NCI-H1694 (cell line): ENCODE measurements around the gene BEX2.
A peak's percentile ranks its signal among the peaks of the same experiment; 100 is the strongest.
"Not testable (repeated sequence)": the region's sequence is repeated elsewhere in the genome, so short reads cannot be mapped to it uniquely, and the experiment has no call there.

ENCODE experiments used
- DNase-seq: peaks from one replicate; lab custom pipeline; 2025; lab: John Stamatoyannopoulos, UW

The BEX2 gene

DNA sequence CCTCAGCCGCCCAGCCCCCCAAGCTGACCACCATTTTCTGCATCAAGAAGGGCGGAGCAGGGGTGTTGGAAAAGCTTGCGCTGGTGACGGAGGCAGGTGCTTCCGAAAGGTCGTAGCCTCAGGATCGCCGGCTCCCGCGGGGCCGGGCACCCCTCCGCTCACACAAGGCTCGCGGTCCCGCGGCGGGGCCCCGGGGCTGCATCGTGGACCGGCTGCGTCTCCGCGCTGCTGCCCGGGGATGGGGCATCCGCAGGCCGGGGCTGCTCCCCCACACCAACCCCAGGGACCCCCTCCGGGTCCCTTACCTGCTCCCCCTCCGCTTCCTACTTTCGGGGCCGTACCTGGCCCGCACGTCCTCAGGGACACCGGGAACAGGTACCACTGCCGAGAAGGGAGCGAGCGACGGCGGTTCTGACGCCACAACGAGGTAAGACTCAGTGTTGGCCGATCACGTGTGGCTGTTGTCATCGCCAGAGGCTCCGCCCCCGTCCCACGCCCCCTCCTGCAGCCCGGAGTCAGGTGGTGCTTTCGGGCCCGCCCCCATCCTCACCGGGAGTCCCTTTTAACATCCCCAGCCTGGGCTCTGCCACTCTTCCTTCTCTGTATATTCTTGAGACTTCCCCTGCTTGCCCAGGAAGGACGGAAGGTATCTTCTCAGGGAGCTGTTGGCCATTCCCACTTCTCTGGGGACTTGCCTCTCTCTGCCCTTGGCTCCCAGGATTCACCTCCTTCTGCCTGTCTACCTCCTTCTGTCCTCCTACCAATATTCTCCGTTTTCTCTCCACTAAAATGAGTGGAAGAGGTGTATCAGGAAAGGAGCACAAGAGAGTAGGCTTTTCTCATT, at the start of gene BEX2:
TSS of gene BEX2 (minus strand) at position 436 of the 844 bp plus-strand sequence. CDS start 1,014 bp downstream, outside the sequence.
- DNase-seq = peak; percentile 58

- no peak for DNase-seq
These were observed 49.3 kb upstream of the BEX2 start for GRCh38 chrX:103360092-103360491.

- not testable (repeated sequence) for DNase-seq
These were observed 48.8 kb upstream of the BEX2 start for GRCh38 chrX:103359605-103360004.

DNA sequence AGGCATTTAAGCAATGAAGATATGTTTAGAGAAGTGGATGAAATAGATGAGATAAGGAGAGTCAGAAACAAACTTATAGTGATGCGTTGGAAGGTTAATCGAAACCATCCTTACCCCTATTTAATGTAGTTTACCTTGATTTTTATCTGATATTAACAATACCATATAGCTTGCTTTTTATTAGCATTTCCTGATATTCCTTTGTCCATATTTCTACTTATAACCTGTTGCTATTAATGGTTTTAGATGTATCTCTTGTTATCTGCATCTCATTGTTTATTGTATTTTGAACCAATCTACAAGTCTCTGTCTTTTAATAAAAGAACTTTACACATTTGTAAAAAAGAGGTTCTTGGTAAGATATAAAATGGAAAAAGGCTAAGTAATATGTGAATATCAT, 47.1 kb upstream of the BEX2 start:
- DNase-seq = no peak

GRCh38 chrX:103356858-103357257, 46.1 kb upstream of the BEX2 start:
- DNase-seq = no peak

- DNase-seq = peak; percentile 79
These were observed 45.5 kb upstream of the BEX2 start, which contains the start of gene TCEAL9 for GRCh38 chrX:103356130-103356798. TCEAL9 (plus strand) TSS chrX:103356506; CDS start chrX:103357685, 1,179 bp downstream.

DNA sequence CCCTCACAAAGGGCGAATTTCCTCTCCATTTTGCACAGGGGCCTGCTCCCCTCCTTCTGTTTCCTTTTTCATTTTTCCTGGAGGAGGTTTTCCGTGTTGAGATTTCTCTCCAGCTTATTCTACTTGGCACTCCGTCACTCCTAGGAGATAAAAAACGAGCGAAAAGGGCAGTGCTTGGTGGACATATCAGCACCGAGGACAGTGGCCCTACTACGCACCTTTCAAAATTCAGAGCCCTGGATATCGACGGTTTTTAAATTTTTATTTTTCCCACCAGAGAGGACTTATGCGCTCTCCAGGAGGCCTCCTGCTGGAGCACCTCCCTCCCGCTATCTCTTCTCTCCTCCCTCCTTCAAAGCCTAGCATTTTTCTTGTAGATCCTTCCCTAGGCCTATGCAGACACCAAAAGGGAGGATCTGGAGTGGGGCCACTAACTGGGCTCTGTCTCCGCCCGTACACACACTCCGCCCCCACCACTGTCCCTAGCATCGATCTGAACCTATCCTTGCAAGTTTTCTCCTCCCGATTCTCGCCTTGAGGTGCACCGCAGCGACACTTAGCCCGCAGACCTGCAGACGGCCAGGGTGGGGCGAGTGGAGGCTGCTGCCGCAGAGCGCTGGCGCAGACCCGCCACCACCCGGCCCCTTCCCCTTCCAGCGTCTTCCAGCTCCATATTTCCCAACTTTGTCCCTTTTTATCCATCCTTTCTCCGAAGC, 37.0 kb upstream of the BEX2 start:
- no peak for DNase-seq

GRCh38 chrX:103344606-103345005, 33.8 kb upstream of the BEX2 start:
- no peak for DNase-seq

DNA sequence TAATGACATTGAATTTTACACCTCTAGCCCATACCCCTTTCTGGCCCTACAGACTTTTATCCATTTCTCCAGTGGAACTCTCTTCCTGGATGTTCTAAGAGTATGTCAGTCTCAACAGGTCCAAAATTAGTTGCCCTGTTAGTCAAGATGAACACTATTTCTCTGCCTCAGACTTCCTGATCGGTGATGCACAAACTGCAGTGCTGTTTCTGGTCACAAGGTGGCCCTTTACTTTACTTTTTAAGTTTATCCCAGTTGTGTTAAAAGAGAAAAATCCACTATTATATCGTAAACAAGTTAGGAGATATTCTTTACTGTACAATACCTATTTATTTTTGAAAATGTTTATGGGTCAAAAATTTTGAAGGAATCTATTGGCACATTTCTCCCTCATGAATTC, 32.3 kb upstream of the BEX2 start:
- DNase-seq = peak; percentile 18

- DNase-seq = no peak
These were observed 27.9 kb upstream of the BEX2 start for GRCh38 chrX:103338663-103339062.

DNA sequence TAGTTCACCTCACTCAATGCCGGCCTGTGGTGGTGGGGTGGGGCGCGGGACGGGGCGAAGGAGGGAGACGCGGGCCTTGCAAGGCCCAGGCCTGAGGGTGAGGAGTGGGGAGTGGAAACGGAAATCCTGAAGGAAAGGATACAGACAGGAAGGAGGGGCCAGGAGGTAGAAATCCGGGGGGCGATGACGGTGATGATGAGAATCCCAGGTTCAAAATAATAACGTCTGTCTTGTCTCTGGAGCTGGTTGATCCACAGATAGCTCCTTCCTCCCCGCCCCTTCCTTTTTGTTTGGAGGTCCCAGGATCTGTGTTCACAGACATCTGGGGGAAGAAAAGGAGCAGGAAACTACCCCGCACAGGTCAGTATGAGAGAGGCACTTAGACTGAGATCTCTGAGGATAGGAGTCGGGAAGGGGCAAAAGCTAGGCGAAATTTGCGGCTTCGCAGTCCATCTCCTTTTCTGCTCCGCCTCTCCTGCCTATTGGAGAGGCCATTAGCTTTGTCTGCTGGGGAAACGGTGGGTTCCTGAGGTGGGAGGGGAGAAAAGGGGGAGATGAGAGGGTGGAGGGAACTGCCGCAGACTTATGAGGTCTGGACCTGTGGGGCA, 20.0 kb upstream of the BEX2 start:
- DNase-seq = no peak

DNA sequence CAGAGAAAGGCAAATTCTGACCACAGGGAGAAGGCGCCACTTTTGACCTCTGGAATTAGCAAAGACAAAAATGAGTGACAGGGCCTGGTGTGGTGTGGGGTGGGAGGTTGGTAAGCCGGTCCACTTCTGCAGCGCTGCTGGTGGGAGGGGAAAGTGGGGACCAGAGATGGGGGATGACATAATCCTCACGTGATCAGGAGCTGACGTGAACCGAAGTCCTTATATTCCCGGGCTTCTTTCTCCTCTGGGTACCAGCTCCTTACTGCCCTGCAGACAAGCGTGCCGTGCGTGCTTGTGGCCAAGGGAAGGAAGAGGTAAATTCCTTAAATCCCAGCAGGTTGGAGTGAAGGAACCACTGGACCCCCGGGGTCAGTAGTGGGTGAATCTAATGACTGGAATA, 19.2 kb upstream of the BEX2 start, which contains the start of gene TCEAL7:
TSS of gene TCEAL7 (plus strand) at position 249 of the 400 bp plus-strand sequence. CDS start 1,165 bp downstream, outside the sequence.
- DNase-seq = no peak

DNA sequence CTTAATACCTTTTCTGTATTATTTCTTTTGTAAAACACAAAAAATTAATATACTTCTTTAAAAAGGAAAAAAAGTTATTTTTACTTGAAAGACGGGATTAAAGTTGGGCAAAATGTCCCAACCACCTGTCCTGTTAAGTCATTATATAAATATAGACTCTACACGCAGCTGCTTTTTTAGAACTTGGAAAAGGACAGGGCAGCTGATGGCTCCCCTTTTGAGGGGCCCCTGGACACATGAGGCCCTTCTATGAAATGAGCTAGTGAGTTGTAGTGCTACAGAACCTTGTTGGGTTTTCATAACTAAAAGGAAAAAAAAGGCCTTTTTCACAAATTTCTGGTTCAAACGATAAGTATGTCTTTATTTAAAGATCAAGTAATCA, 600 bp upstream of the BEX2 start:
- DNase-seq = no peak

- no peak for DNase-seq
These were observed 783 bp downstream of the BEX2 start for GRCh38 chrX:103309860-103310554.

- not testable (repeated sequence) for DNase-seq
These were observed 5.1 kb downstream of the BEX2 start for GRCh38 chrX:103305666-103306065.

GRCh38 chrX:103304705-103305104, 6.1 kb downstream of the BEX2 start:
- DNase-seq = no peak

GRCh38 chrX:103293118-103293517, 17.7 kb downstream of the BEX2 start:
- no peak for DNase-seq

- no peak for DNase-seq
These were observed 31.2 kb downstream of the BEX2 start for GRCh38 chrX:103279624-103280023.

DNA sequence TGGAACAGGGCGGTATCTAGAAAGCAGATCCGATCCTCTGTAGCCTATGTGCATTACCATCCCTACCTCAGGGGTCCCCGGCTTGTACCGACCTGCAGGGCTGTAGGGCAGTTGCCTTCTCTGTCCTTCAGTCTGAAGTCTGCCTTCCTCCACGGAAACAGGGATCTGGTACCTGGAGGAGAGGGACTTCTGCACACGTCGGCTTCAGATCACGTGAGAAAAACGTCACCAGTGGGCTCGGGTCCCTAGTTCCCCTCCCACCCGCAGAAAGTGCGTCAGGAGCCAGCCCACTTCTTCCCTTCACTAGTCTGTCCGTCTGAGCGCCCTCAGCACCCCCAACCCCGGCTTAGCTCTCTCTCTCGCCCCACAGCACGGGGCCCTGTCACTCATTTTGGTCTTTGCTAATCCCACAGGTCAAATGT, 34.2 kb downstream of the BEX2 start, which contains the start of gene TCEAL5:
TSS of gene TCEAL5 (minus strand) at position 170 of the 422 bp plus-strand sequence. CDS start 2,187 bp downstream, outside the sequence.
- peak; percentile 61 for DNase-seq

- no peak for DNase-seq
These were observed 34.7 kb downstream of the BEX2 start for GRCh38 chrX:103275947-103276567.

GRCh38 chrX:103274284-103274683, 36.5 kb downstream of the BEX2 start:
- no peak for DNase-seq
